Measurements from ENCODE around the gene OR56B1.

DNA sequence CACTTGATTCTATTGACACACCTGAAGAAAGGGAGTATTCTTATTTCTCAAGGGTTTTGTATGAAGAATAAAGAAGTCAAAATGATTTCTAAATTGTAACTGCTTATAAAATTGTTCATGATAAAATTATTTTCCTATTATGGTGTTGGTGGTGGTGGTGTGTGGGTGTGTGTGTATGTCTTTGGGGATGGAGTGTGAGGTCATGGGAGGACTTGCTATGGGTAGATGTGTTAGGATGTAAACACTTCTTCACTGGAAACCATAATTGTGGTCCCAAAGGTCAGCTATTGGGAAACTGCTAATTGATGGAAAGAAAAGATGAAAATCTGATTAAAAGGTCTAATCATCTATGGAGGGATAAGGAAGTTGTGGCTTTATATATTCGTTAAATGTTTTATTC is 41.6 kb upstream of the OR56B1 start:
- TF ChIP-seq, protein P1, sequence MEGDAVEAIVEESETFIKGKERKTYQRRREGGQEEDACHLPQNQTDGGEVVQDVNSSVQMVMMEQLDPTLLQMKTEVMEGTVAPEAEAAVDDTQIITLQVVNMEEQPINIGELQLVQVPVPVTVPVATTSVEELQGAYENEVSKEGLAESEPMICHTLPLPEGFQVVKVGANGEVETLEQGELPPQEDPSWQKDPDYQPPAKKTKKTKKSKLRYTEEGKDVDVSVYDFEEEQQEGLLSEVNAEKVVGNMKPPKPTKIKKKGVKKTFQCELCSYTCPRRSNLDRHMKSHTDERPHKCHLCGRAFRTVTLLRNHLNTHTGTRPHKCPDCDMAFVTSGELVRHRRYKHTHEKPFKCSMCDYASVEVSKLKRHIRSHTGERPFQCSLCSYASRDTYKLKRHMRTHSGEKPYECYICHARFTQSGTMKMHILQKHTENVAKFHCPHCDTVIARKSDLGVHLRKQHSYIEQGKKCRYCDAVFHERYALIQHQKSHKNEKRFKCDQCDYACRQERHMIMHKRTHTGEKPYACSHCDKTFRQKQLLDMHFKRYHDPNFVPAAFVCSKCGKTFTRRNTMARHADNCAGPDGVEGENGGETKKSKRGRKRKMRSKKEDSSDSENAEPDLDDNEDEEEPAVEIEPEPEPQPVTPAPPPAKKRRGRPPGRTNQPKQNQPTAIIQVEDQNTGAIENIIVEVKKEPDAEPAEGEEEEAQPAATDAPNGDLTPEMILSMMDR (IDR thresholded peaks at IDR 0.05): no peak
- TF ChIP-seq POLR2A (IDR thresholded peaks at IDR 0.05) (no peak), EP300 (IDR thresholded peaks at IDR 0.05) (no peak)

All from upper lobe of left lung (tissue), 4 donors.